OCI-LY1 (cell line): Measurements from ENCODE around the gene SLAMF1.
"Not testable (repeated sequence)": the region's sequence is repeated elsewhere in the genome, so short reads cannot be mapped to it uniquely, and the experiment has no call there.

Experiments
- EZH2 ChIP-seq: fragments of 200-600 bp; sonication (generic), shearing (Covaris generic); IDR thresholded peaks from 2 replicates; pipeline ENCODE4 v1.8.0; 2017; ENCODE audit warnings: borderline replicate concordance, mixed run types, mild to moderate bottlenecking, antibody characterized with exemption, low read length, moderate library complexity, mixed read lengths
- TF ChIP-seq, protein P1 (sequence below): fragments of 200-600 bp; sonication (generic), shearing (Covaris generic); IDR thresholded peaks from 2 replicates; pipeline ENCODE4 v1.5.1; 2017; ENCODE audit warnings: mild to moderate bottlenecking, antibody characterized with exemption, low read length, moderate library complexity, mixed read lengths

DNA sequence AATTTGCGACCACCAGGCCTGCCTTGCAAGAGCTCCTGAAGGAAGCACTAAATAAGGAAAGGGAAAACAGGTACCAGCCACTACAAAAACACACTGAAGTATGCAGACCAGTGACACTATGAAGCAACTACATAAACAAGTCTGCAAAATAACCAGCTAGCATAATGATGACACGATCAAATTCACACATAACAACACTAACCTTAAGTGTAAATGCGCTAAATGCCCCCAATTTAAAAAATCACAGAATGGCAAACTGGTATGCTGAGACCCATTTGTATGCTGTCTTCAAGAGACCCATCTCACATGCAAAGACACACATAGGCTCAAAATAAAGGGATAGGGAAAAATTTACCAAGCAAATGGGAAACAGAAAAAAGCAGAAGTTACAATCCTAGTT is 87.4 kb downstream of the SLAMF1 start:
- TF ChIP-seq, protein P1, sequence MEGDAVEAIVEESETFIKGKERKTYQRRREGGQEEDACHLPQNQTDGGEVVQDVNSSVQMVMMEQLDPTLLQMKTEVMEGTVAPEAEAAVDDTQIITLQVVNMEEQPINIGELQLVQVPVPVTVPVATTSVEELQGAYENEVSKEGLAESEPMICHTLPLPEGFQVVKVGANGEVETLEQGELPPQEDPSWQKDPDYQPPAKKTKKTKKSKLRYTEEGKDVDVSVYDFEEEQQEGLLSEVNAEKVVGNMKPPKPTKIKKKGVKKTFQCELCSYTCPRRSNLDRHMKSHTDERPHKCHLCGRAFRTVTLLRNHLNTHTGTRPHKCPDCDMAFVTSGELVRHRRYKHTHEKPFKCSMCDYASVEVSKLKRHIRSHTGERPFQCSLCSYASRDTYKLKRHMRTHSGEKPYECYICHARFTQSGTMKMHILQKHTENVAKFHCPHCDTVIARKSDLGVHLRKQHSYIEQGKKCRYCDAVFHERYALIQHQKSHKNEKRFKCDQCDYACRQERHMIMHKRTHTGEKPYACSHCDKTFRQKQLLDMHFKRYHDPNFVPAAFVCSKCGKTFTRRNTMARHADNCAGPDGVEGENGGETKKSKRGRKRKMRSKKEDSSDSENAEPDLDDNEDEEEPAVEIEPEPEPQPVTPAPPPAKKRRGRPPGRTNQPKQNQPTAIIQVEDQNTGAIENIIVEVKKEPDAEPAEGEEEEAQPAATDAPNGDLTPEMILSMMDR = not testable (repeated sequence)
- TF ChIP-seq EZH2 = not testable (repeated sequence)
